ENCODE data around the gene NFE2L3.

GRCh38 chr7:26162431-26162830 is 10.4 kb downstream of the NFE2L3 start:
- TF ChIP-seq CTCF (IDR thresholded peaks at IDR 0.05; ENCODE audit: low read length) = no peak
- no peak for TF ChIP-seq EZH2 (IDR thresholded peaks at IDR 0.05; ENCODE audit: borderline replicate concordance, low read length)
